Spleen (tissue), 7 donors: Measurements from ENCODE around the gene EPAS1.

ENCODE experiments used
- CTCF ChIP-seq, 11 experiments: fragments of 200-600 bp in 7 of 11; fragments of 450-650 bp in 4 of 11; sonication (generic) in 4 of 11; IDR thresholded peaks in 8 of 11; conservative IDR thresholded peaks in 3 of 11; 1 replicate in 7 of 11; 2 replicates in 4 of 11; pipeline versions ENCODE4 v1.4.0 to v1.8.0; 2016 to 2021; ENCODE audit warnings: antibody characterized with exemption in 11 of 11, inconsistent platforms in 4 of 11, mild to moderate bottlenecking in 1 of 11
- POLR2AphosphoS5 ChIP-seq, 3 donors: sonication (generic); formaldehyde crosslinking; IDR thresholded peaks; one replicate each; pipeline ENCODE4 v1.5.1; 2017; ENCODE audit warnings: antibody characterized with exemption in 3 of 3
- donor health status: DM: no; HTN: no; CAD: no; lungs with moderate emphysema.
- donor health status: DM: no; HTN: no; CAD: no.
- donor health status: DM: no; HTN: no; CAD: no.

GRCh38 chr2:46290078-46290477 lies 7.1 kb upstream of the EPAS1 start:
- TF ChIP-seq CTCF (IDR thresholded peaks at IDR 0.05 in 8 of 11, conservative IDR thresholded peaks at IDR 0.05 in 3 of 11) (no peak), POLR2AphosphoS5 (IDR thresholded peaks at IDR 0.05) (no peak)
